ENCODE data around the gene SKAP1. TPM values are rescaled to one million over a fixed set of nuclear protein-coding genes. Genes with fewer than 3 reads are reported as not detected.
"Not testable (repeated sequence)": the region's sequence is repeated elsewhere in the genome, so short reads cannot be mapped to it uniquely, and the experiment has no call there.

The SKAP1 gene
- total RNA-seq, 1 donor from 2014 or later = not detected

GRCh38 chr17:48413613-48414405, 16.2 kb downstream of the SKAP1 start:
- no peak for DNase-seq (ENCODE audit: low spot score)

DNA sequence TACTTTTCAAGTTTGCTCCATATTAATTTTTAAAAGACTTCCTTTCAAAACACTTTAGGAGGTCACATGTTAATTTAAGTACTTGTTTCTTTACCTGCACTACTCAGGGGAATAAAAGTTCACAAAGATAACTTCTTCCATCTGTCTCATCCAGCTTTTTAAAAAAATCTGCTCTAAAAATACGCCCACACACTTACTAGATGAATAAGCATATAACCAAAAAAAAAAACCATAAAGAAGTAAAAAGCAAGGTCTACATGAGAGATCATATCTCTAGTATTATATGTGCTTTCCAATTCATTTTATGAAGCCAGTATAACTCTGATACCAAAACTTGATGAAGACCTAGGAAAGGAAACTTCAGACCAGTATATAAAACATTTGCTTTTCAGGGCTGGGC, 17.2 kb downstream of the SKAP1 start:
- no peak for DNase-seq (ENCODE audit: low spot score)

- DNase-seq (ENCODE audit: low spot score) = not testable (repeated sequence)
Observed at GRCh38 chr17:48410821-48411220, 19.2 kb downstream of the SKAP1 start.

DNA sequence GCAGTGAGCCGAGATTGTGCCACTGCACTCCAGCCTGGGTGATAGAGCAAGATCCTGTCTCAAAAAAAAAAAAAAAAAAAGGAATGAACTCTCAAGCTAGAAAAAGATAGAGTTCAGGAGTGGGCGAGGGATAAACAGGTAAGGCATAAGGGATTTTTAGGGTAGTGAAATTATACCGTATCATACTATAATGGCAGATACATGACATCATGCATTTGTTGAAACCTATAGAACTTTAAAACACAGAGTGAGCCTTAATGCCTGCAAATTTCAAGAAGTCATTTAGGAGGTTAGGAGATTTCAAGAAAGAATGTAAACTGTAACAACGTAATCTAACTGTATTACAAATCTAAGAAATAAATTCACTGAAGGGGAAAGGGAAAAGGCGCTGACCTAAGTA, 20.4 kb downstream of the SKAP1 start:
- DNase-seq (ENCODE audit: low spot score) = no peak

- DNase-seq (ENCODE audit: low spot score) = peak; percentile 26
Observed at GRCh38 chr17:48406936-48407567, 23.0 kb downstream of the SKAP1 start.

DNA sequence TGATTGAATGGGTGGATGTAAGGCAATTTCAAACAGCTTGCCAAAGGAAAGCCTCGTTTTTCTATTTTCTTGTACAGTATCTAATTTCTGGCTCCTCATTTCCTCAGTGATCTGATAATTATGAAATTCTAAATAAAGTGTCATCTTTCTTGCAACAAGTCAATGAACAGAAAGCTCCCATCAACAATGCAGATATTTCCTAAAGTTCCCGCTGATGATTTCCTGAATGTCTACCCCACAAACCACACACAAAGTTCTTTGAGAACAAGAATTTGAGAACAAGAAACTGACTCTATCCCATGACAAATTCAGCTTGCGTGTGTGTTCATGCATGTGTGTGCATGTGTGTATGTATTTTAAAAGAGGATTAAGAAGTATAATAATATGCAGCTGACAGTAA, 35.2 kb downstream of the SKAP1 start:
- DNase-seq (ENCODE audit: low spot score) = no peak

GRCh38 chr17:48393283-48393682, 36.7 kb downstream of the SKAP1 start:
- DNase-seq (ENCODE audit: low spot score) = no peak

- DNase-seq (ENCODE audit: low spot score) = no peak
Observed at GRCh38 chr17:48392857-48393256, 37.2 kb downstream of the SKAP1 start.

- no peak for DNase-seq (ENCODE audit: low spot score)
Observed at GRCh38 chr17:48391444-48391843, 38.6 kb downstream of the SKAP1 start.

GRCh38 chr17:48389903-48390302, 40.1 kb downstream of the SKAP1 start:
- DNase-seq (ENCODE audit: low spot score) = no peak

- DNase-seq (ENCODE audit: low spot score) = no peak
Observed at GRCh38 chr17:48388955-48389743, 40.9 kb downstream of the SKAP1 start.

DNA sequence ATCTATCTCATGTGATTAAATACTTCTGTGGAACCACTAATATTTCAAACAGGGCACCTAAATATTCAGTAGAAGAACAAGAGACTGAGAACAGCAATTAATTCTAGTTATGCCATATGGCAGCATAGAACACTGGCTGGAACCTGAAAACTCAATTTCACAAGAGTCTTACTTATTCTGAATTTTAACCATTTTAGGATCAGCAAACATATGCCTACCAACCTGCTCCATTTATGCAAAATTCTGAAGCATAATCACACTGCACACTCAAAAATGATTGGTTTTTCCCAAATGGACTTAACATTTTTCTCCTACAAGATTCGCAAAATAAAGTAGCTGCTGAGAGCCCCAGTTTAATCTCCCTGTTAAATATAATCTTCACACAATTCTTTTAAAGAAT, 43.2 kb downstream of the SKAP1 start:
- DNase-seq (ENCODE audit: low spot score) = no peak

GRCh38 chr17:48385319-48385718, 44.7 kb downstream of the SKAP1 start:
- no peak for DNase-seq (ENCODE audit: low spot score)

- no peak for DNase-seq (ENCODE audit: low spot score)
Observed at GRCh38 chr17:48384164-48384563, 45.9 kb downstream of the SKAP1 start.

DNA sequence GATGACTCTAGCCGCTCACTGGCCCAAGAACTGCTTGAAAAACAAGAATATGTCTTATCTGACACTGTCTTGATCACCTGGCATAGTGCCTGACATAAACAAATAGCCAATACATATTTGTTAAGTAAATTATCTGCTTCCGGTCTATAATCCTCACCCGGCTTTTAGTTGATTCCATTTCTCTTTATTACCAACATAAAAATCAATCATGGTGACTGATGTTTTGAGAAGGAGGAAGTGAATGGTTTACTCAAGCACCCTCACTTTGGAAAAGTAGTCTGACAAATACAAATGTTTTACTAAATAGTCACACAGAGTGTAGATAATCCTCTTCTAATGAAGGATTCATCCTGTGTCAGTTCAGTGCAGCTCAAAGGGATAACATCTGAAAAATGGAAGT, 47.0 kb downstream of the SKAP1 start:
- DNase-seq (ENCODE audit: low spot score) = no peak

- DNase-seq (ENCODE audit: low spot score) = no peak
Observed at GRCh38 chr17:48378708-48379392, 51.2 kb downstream of the SKAP1 start.

- DNase-seq (ENCODE audit: low spot score) = no peak
Observed at GRCh38 chr17:48378238-48378637, 51.8 kb downstream of the SKAP1 start.

GRCh38 chr17:48376682-48377325, 53.2 kb downstream of the SKAP1 start:
- DNase-seq (ENCODE audit: low spot score) = no peak

GRCh38 chr17:48375356-48375755, 54.7 kb downstream of the SKAP1 start:
- DNase-seq (ENCODE audit: low spot score) = no peak

GRCh38 chr17:48374650-48375230, 55.3 kb downstream of the SKAP1 start:
- DNase-seq (ENCODE audit: low spot score) = no peak

GRCh38 chr17:48373883-48374282, 56.1 kb downstream of the SKAP1 start:
- DNase-seq (ENCODE audit: low spot score) = no peak

All from umbilical cord (tissue), 2 donors.